Liver (tissue), 2 donors: ENCODE data around the gene BANP.

ENCODE experiments used
- CTCF ChIP-seq: fragments of 150-350 bp; IDR thresholded peaks from 2 replicates; pipeline ENCODE4 v1.5.1; 2017; ENCODE audit warnings: improper control_type of control experiment, low read depth, low read length; ENCODE audit not compliant: missing input control
- REST ChIP-seq: IDR thresholded peaks from 2 replicates; pipeline ENCODE4 v1.6.1; 2016; ENCODE audit warnings: antibody characterized with exemption, mild to moderate bottlenecking
- donor health status: healthy.

GRCh38 chr16:87942680-87943079, 8.6 kb upstream of the BANP start:
- TF ChIP-seq CTCF (no peak), REST (no peak)
